DND-41 (cell line): ENCODE measurements around the gene CIDEA.
A peak's percentile ranks its signal among the peaks of the same experiment; 100 is the strongest.

Experiments used
- ATAC-seq: fragments of 200-7000 bp; cut with Tn5 transposase; 3 replicates; pipeline ENCODE4 v1.9.1; 2021; ENCODE audit warnings: low read depth; ENCODE audit not compliant: insufficient read depth
- DNase-seq: peaks from one replicate; pipeline ENCODE4 v3.0.0-alpha.2; 2020
- H2AFZ ChIP-seq: 2 replicates; pipeline ENCODE4 v1.6.0; 2012; ENCODE audit warnings: low read depth, low read length
- H3K27ac ChIP-seq: 2 replicates; pipeline ENCODE4 v1.5.1; 2012; ENCODE audit warnings: low read length, inconsistent platforms
- H3K27me3 ChIP-seq: fragments of 200-600 bp; sonication (generic); 2 replicates; pipeline ENCODE4 v1.6.0; 2012; ENCODE audit warnings: low read length, mild to moderate bottlenecking, inconsistent platforms; ENCODE audit not compliant: insufficient read depth, poor library complexity
- H3K36me3 ChIP-seq: 2 replicates; pipeline ENCODE4 v1.5.1; 2012; ENCODE audit warnings: low read length, inconsistent platforms; ENCODE audit not compliant: insufficient read depth
- H3K4me1 ChIP-seq: 2 replicates; pipeline ENCODE4 v1.5.1; 2012; ENCODE audit warnings: mild to moderate bottlenecking, low read length; ENCODE audit not compliant: insufficient read depth
- H3K4me2 ChIP-seq: 2 replicates; pipeline ENCODE4 v1.6.0; 2012; ENCODE audit warnings: mild to moderate bottlenecking, moderate library complexity, low read length, inconsistent platforms; ENCODE audit not compliant: insufficient read depth
- H3K4me3 ChIP-seq, 2 experiments: fragments of 200-600 bp in 1 of 2; shearing (Covaris generic) in 1 of 2; 2 replicates each; pipeline ENCODE4 v1.5.1; 2012 to 2016; ENCODE audit warnings: inconsistent platforms in 2 of 2, low read length in 2 of 2, mild to moderate bottlenecking in 2 of 2, low read depth in 1 of 2, moderate library complexity in 1 of 2
- H3K79me2 ChIP-seq: 2 replicates; pipeline ENCODE4 v1.6.0; 2012; ENCODE audit warnings: low read length, inconsistent platforms; ENCODE audit not compliant: insufficient read depth
- H3K9ac ChIP-seq: 2 replicates; pipeline ENCODE4 v1.6.0; 2012; ENCODE audit warnings: low read depth, mild to moderate bottlenecking, inconsistent platforms, low read length, moderate library complexity
- H3K9me3 ChIP-seq: 2 replicates; pipeline ENCODE4 v1.5.1; 2012; ENCODE audit warnings: low read length, moderate library complexity, mild to moderate bottlenecking, inconsistent platforms; ENCODE audit not compliant: insufficient read depth, severe bottlenecking
- H4K20me1 ChIP-seq: 2 replicates; pipeline ENCODE4 v1.6.0; 2012; ENCODE audit warnings: low read length; ENCODE audit not compliant: insufficient read depth
- CTCF ChIP-seq: IDR thresholded peaks from 2 replicates; pipeline ENCODE4 v1.5.1; 2012; ENCODE audit warnings: borderline replicate concordance, low read length, moderate library complexity, mild to moderate bottlenecking; ENCODE audit not compliant: poor library complexity, severe bottlenecking; ENCODE audit errors: extremely low read depth
- EZH2 ChIP-seq: IDR thresholded peaks from 3 replicates; pipeline ENCODE4 v1.6.1; 2012; ENCODE audit warnings: borderline replicate concordance, low read depth, mild to moderate bottlenecking, moderate library complexity, low read length, inconsistent platforms; ENCODE audit not compliant: severe bottlenecking

Gene CIDEA

GRCh38 chr18:12234451-12235190 lies 19.5 kb upstream of the CIDEA start:
- Histone ChIP-seq H2AFZ (no peak overlapping the region), H3K36me3 (no peaks in the 10 kb centered on the region), H3K9ac (no peak overlapping the region), H3K79me2 (no peaks in the 10 kb centered on the region), H3K9me3 (no peaks in the 10 kb centered on the region), H4K20me1 (no peaks in the 10 kb centered on the region), H3K4me3 (no peak overlapping the region), H3K4me1 (no peaks in the 10 kb centered on the region), H3K27me3 (peaks cover 11% of the 10 kb centered on the region), H3K27ac (no peak overlapping the region), H3K4me2 (no peak overlapping the region)
- ATAC-seq (no peak), DNase-seq (no peak)
- TF ChIP-seq EZH2 = no peak
- no peak for TF ChIP-seq CTCF

- no peak for DNase-seq
Observed at GRCh38 chr18:12236141-12236540, 18.0 kb upstream of the CIDEA start.

GRCh38 chr18:12236934-12237832 lies 17.0 kb upstream of the CIDEA start:
- Histone ChIP-seq H3K9ac (no peak overlapping the region), H3K4me3 (no peak overlapping the region), H3K79me2 (no peaks in the 10 kb centered on the region), H2AFZ (peak overlapping the region; percentile 44; the same call in 1 of the 2 replicates), H3K4me2 (0 out of 2 replicates have a peak overlapping the region, but pooled peaks have one; percentile 15), H3K9me3 (no peaks in the 10 kb centered on the region), H3K27ac (no peak overlapping the region), H3K27me3 (peaks cover 14% of the 10 kb centered on the region), H3K4me1 (no peaks in the 10 kb centered on the region), H3K36me3 (no peaks in the 10 kb centered on the region), H4K20me1 (no peaks in the 10 kb centered on the region)
- TF ChIP-seq EZH2 = no peak
- peak; percentile 90 for TF ChIP-seq CTCF
- ATAC-seq (peak; percentile 99), DNase-seq (peak; percentile 69)

More at GRCh38 chr18:12236141-12236540, 18.0 kb upstream of the CIDEA start:
- no peaks in the 10 kb centered on the region for H4K20me1 ChIP-seq
- H3K27ac ChIP-seq = no peak overlapping the region
- H3K4me3 ChIP-seq = no peak overlapping the region
- no peak overlapping the region for H3K9ac ChIP-seq
- H3K9me3 ChIP-seq = no peaks in the 10 kb centered on the region
- H3K36me3 ChIP-seq = no peaks in the 10 kb centered on the region
- no peak overlapping the region for H2AFZ ChIP-seq
- H3K79me2 ChIP-seq = no peaks in the 10 kb centered on the region
- H3K27me3 ChIP-seq = peaks cover 11% of the 10 kb centered on the region
- H3K4me2 ChIP-seq = no peak overlapping the region
- no peaks in the 10 kb centered on the region for H3K4me1 ChIP-seq
- ATAC-seq = no peak
- TF ChIP-seq CTCF = no peak
- TF ChIP-seq EZH2 = no peak
